GM12878 (cell line): Measurements from ENCODE around the gene NBPF11. TPM values are rescaled to one million over a fixed set of nuclear protein-coding genes. Genes with fewer than 3 reads are reported as not detected.
"Not testable (repeated sequence)": the region's sequence is repeated elsewhere in the genome, so short reads cannot be mapped to it uniquely, and the experiment has no call there.

ENCODE experiments used
- ATAC-seq: fragments of 200-7000 bp; cut with Tn5 transposase; 3 replicates; pipeline ENCODE4 v1.9.1; 2020; ENCODE audit warnings: mild to moderate bottlenecking, moderate library complexity
- BruUV-seq: library from RNA; stranded (reverse); fragments of 400-500 nt; replicated peaks from 2 replicates; lab custom pipeline; 2021; lab: Mats Ljungman, UMichigan
- CTCF ChIA-PET: fragments of 300-600 bp; sonication (Branson Sonifier 250); formaldehyde crosslinking; extraction: SDS; loops from one replicate; lab custom pipeline; 2021; ENCODE audit warnings: inconsistent platforms; lab: Yijun Ruan, JAX
- POLR2A ChIA-PET: fragments of 350-600 bp; formaldehyde crosslinking; extraction: SDS; loops from one replicate; lab custom pipeline; 2021; ENCODE audit warnings: inconsistent platforms; lab: Charles Lee
- RAD21 ChIA-PET: fragments of 300-600 bp; sonication (Branson Sonifier 250); formaldehyde crosslinking; loops from one replicate; lab custom pipeline; 2023; ENCODE audit warnings: antibody characterized with exemption; ENCODE audit not compliant: unreplicated experiment; lab: Charles Lee
- SMC1A ChIA-PET: fragments of 300-600 bp; sonication (Branson Sonifier 250); formaldehyde crosslinking; loops from one replicate; lab custom pipeline; 2023; ENCODE audit not compliant: unreplicated experiment, uncharacterized antibody; lab: Charles Lee
- DNase-seq: peaks from one replicate; pipeline ENCODE4 v3.0.0-alpha.2; 2011; ENCODE audit warnings: low read depth, low spot score
- FAIRE-seq: peaks from 3 replicates; lab custom pipeline; 2011; peaks lifted over from hg19 to GRCh38; lab: Jason Lieb, UNC
- H2AFZ ChIP-seq: 2 replicates; pipeline ENCODE4 v1.6.0; 2011; ENCODE audit warnings: low read depth, low read length, control low read depth; ENCODE audit not compliant: control insufficient read depth
- H3K27ac ChIP-seq: 2 replicates; pipeline ENCODE4 v1.5.1; 2011; ENCODE audit warnings: control low read depth; ENCODE audit not compliant: control insufficient read depth, insufficient read depth
- H3K27me3 ChIP-seq, 2 experiments: replicated peaks in 1 of 2; 2 replicates each; pipeline versions ENCODE4 v1.6.0 to v1.6.1; 2011; ENCODE audit warnings: low read length in 1 of 2; ENCODE audit not compliant: control insufficient read depth in 2 of 2, insufficient read depth in 2 of 2
- H3K36me3 ChIP-seq, 2 experiments: 2 replicates each; pipeline ENCODE4 v1.5.1; 2011; ENCODE audit warnings: low read length in 1 of 2; ENCODE audit not compliant: control insufficient read depth in 2 of 2, insufficient read depth in 2 of 2
- H3K4me1 ChIP-seq: 2 replicates; pipeline ENCODE4 v1.6.1; 2011; ENCODE audit warnings: mild to moderate bottlenecking, low read length, moderate library complexity, mixed read lengths; ENCODE audit not compliant: control insufficient read depth, insufficient read depth
- H3K4me2 ChIP-seq: 2 replicates; pipeline ENCODE4 v1.6.0; 2011; ENCODE audit warnings: control low read depth; ENCODE audit not compliant: control insufficient read depth, insufficient read depth
- H3K4me3 ChIP-seq: fragments of 200-600 bp; sonication (generic); 2 replicates; pipeline ENCODE4 v1.5.1; 2016
- H3K79me2 ChIP-seq: 2 replicates; pipeline ENCODE4 v1.6.0; 2011; ENCODE audit warnings: low read length; ENCODE audit not compliant: control insufficient read depth, insufficient read depth
- H3K9ac ChIP-seq: 2 replicates; pipeline ENCODE4 v1.8.0; 2011; ENCODE audit warnings: low read length, control low read depth, mixed read lengths; ENCODE audit not compliant: control insufficient read depth, insufficient read depth
- H3K9me3 ChIP-seq: replicated peaks from 3 replicates; pipeline ENCODE4 v1.5.1; 2011; ENCODE audit warnings: mild to moderate bottlenecking, low read length; ENCODE audit not compliant: control insufficient read depth, insufficient read depth
- H4K20me1 ChIP-seq: 2 replicates; pipeline ENCODE4 v1.6.0; 2011; ENCODE audit not compliant: control insufficient read depth, insufficient read depth
- EED ChIP-seq: sonication (generic); IDR thresholded peaks from 2 replicates; pipeline ENCODE4 v1.6.1; 2016; ENCODE audit warnings: antibody characterized with exemption, low read depth
- POU2F2 ChIP-seq: IDR thresholded peaks from 3 replicates; pipeline ENCODE4 v1.6.1; 2011; ENCODE audit warnings: low read depth, mild to moderate bottlenecking, low read length, borderline replicate concordance
- WGBS: methylation state at CpG from one replicate; pipeline ENCODE4 v1.1.6; 2016; ENCODE audit warnings: low lambda C conversion rate; ENCODE audit not compliant: insufficient replicate concordance, insufficient coverage; ENCODE audit errors: missing lambda C conversion rate; 5-methylcytosine and 5-hydroxymethylcytosine counted together
- in situ Hi-C: fragments of 300-500 bp; cut with MboI; formaldehyde crosslinking; loops from 9 replicates; pipeline ENCODE4 v1.14.3; 2018; ENCODE audit warnings: mixed read lengths
- intact Hi-C: fragments of 100-400 bp; cut with micrococcal nuclease; formaldehyde crosslinking; loops from one replicate; pipeline ENCODE4 v1.14.2; 2022; ENCODE audit not compliant: unreplicated experiment
- polyA plus RNA-seq, 11 experiments: library from polyadenylated mRNA; depleted of rRNA in 4 of 11; unstranded in 6 of 11; stranded (reverse) in 5 of 11; fragments of >200 nt; fragmentation: Nextera tagmentation in 4 of 11; fragmentation: Illumina TruSeq in 1 of 11; extraction: Ambion mirVana in 4 of 11; extraction: Trizol in 1 of 11; gene quantifications; 1 replicate in 1 of 11; 2 replicates in 10 of 11; pipeline versions ENCODE4 v1.2.1 to v1.2.3, GENCODE V29; 2011 to 2016; ENCODE audit warnings: inconsistent platforms in 2 of 11, missing spikeins in 2 of 11, low read depth in 1 of 11
- total RNA-seq, 4 experiments: library from RNA; depleted of rRNA in 3 of 4; stranded (reverse); fragments of >200 nt in 3 of 4; fragmentation: Illumina TruSeq in 1 of 4; extraction: Trizol in 1 of 4; gene quantifications; 2 replicates each; pipeline versions ENCODE4 v1.2.1 to v1.2.3, GENCODE V29; 2013 to 2021
- TF ChIP-seq, protein P1 (sequence below): fragments of 450-650 bp; IDR thresholded peaks from 2 replicates; pipeline ENCODE4 v1.6.1; 2016; ENCODE audit warnings: mild to moderate bottlenecking

Gene NBPF11
- total and polyA plus RNA-seq, 10 of the 15 experiments (the other 5 are each of a cell fraction or from before 2014, with no cell fraction given) = 1.2 to 14.3 (median 4.9) TPM

DNA sequence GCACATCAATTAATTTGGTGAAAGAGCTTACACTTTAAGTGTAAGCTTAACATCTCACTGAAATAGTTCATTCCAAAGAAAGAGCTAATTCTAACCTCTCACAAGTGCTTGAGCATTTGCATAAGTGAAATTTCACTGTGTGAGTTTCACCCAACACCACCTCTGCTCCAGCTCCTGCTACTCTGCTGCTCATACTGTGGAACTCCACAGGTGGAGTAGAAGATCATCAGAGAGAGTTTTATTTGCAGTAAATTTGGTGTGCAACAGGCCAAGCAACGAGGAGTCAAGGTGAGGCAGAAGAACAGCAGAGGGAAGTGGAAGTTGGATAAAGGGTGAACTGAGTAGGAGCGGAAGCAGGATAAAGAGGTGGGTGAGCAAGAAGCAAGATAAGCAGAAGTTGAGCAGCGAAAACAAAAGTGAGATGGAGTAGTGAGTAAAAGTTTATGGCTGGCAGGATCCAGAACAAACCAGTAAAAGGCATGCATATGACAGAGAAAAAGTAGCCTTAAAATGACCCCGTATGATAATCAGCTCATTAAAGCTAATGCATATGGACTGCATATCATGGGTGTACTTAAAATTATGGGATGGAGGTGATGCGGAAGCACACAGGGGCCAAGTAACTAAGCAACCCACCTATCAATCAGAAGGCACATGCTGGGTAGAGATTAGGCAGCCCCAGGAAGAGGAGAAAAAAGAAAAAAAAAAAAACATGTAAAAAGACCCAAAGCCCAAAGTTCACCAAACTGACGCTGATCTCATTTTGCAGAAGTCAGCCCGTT, 3.6 kb upstream of the NBPF11 start:
- H4K20me1 ChIP-seq, RAD21 ChIA-PET, H3K79me2 ChIP-seq, POLR2A ChIA-PET, in situ Hi-C loops, DNase-seq, H3K9me3 ChIP-seq, intact Hi-C loops, H3K4me1 ChIP-seq, H3K36me3 ChIP-seq, CTCF ChIA-PET, SMC1A ChIA-PET, FAIRE-seq, BruUV-seq, H3K9ac ChIP-seq, H3K27me3 ChIP-seq: not testable (repeated sequence)
- peak overlapping the region; percentile 48; the same call in 1 of the 2 replicates for H3K27ac ChIP-seq
- TF ChIP-seq, protein P1, sequence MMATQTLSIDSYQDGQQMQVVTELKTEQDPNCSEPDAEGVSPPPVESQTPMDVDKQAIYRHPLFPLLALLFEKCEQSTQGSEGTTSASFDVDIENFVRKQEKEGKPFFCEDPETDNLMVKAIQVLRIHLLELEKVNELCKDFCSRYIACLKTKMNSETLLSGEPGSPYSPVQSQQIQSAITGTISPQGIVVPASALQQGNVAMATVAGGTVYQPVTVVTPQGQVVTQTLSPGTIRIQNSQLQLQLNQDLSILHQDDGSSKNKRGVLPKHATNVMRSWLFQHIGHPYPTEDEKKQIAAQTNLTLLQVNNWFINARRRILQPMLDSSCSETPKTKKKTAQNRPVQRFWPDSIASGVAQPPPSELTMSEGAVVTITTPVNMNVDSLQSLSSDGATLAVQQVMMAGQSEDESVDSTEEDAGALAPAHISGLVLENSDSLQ = peak; percentile 76
- TF ChIP-seq EED (peak; percentile 62), POU2F2 (peak; percentile 67; the same call in 2 of the 3 replicates)
- peak overlapping the region; percentile 17; the same call in 1 of the 2 replicates for H2AFZ ChIP-seq
- peak; percentile 35 for ATAC-seq
- peak overlapping the region; percentile 64 for H3K4me2 ChIP-seq
- peak overlapping the region; percentile 29; the same call in 1 of the 2 replicates for H3K4me3 ChIP-seq
- WGBS = 16% methylated on average over 6 of the region's 7 CpGs

DNA sequence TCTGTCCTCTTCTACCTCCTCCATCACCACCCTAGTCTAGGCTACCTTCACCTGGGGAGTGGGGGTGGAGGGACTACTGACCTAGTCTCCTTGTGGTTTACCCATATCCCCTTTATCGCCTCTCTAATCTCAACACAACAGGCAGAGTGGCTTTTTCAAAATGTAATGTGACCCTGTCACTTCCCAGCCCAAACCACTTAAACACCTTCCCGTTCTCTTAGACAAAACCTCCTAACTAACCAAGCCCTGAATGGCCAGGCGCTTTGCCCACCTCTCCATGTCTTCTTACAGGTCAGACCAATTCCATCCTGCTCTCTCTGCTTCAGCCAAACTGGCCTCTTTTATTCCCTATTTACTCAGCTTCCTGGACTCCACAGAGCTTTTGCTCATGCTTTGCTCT, 714 bp upstream of the NBPF11 start:
- not testable (repeated sequence) for DNase-seq

DNA sequence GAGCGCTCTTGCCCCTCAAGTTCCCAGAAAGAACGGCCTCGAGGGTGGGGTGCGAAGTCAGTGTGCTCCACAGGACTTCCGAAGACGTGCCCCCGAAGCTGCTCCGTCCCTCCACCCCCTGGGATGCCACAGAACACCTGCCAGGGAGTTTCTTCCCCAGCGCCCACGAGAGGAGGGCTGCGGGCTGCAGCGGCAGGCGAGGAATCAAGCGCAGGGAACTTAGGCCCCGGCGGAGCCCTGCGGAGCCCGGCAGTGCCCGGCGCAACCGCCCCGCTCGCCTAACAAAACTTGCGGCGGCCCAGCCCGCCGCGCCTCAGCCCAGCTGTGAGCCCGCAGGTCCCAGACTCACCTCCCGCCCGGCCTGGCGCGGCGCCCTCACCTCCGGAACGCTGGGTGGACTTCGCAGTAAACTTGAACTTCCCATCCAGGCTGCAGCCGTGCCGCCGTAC, 686 bp downstream of the NBPF11 start:
- SMC1A ChIA-PET, H3K36me3 ChIP-seq, RAD21 ChIA-PET, POLR2A ChIA-PET, H3K27me3 ChIP-seq, DNase-seq, H3K79me2 ChIP-seq, H3K9me3 ChIP-seq, H4K20me1 ChIP-seq, CTCF ChIA-PET, in situ Hi-C loops, FAIRE-seq, H3K4me1 ChIP-seq, H2AFZ ChIP-seq, BruUV-seq, H3K27ac ChIP-seq: not testable (repeated sequence)
- ATAC-seq = peak; percentile 60
- Histone ChIP-seq H3K4me2 (peak overlapping the region; percentile 42; the same call in 1 of the 2 replicates), H3K4me3 (peak overlapping the region; percentile 69), H3K9ac (peak overlapping the region; percentile 68; the same call in 1 of the 2 replicates)
- intact Hi-C loops = loop anchor here (5.0 kb wide), 1 partner anchor 181 kb away; no protein-coding TSS in a partner anchor
- WGBS = 3% methylated on average over 32 of the region's 40 CpGs

More for the DNA sequence above, 714 bp upstream of the NBPF11 start:
- POLR2A ChIA-PET, H3K4me2 ChIP-seq, ATAC-seq, FAIRE-seq, H3K27ac ChIP-seq, H2AFZ ChIP-seq, in situ Hi-C loops, H3K9ac ChIP-seq, H3K4me1 ChIP-seq, H4K20me1 ChIP-seq, H3K9me3 ChIP-seq, BruUV-seq, H3K4me3 ChIP-seq, H3K79me2 ChIP-seq, H3K27me3 ChIP-seq, H3K36me3 ChIP-seq, RAD21 ChIA-PET, SMC1A ChIA-PET, CTCF ChIA-PET: not testable (repeated sequence)
- intact Hi-C loops = loop anchor here (5.0 kb wide), 1 partner anchor 180 kb away; no protein-coding TSS in a partner anchor
- 43% methylated on average over 3 of the region's 3 CpGs for WGBS
